Measurements from ENCODE around the gene SIAH2. TPM values are rescaled to one million over a fixed set of nuclear protein-coding genes. Genes with fewer than 3 reads are reported as not detected.

SIAH2 gene
- polyA plus RNA-seq, 3 donors, result 24.6 to 43.5 (median 28.2) TPM

GRCh38 chr3:150771600-150771999, 8.6 kb upstream of the SIAH2 start:
- Histone ChIP-seq H3K4me3 (replicated peaks in 1 of 3; ENCODE audit: low read depth in 2 of 3, low read length in 3 of 3) (no peak overlapping the region), H3K4me1 (ENCODE audit: control insufficient read depth in 1 of 2, insufficient read depth in 2 of 2, low read length in 2 of 2) (no peaks in the 10 kb centered on the region), H4K20me1 (ENCODE audit: insufficient read depth, low read length) (no peaks in the 10 kb centered on the region), H3K36me3 (replicated peaks in 1 of 2; ENCODE audit: control insufficient read depth in 1 of 2, insufficient read depth in 2 of 2, low read length in 2 of 2) (no peaks in the 10 kb centered on the region), H3K27ac (ENCODE audit: low read depth in 1 of 2, low read length in 2 of 2) (no peak overlapping the region), H3K9ac (ENCODE audit: insufficient read depth, low read length, poor library complexity, severe bottlenecking) (no peak overlapping the region), H3K79me2 (ENCODE audit: insufficient read depth, low read length) (no peaks in the 10 kb centered on the region), H3K9me3 (replicated peaks in 1 of 2; ENCODE audit: control insufficient read depth in 1 of 2, insufficient read depth in 1 of 2, low read length in 2 of 2) (no peaks in the 10 kb centered on the region), H2AFZ (ENCODE audit: insufficient read depth, low read depth, low read length, poor library complexity, severe bottlenecking) (no peak overlapping the region), H3K4me2 (replicated peaks; ENCODE audit: extremely low read depth, low read length, poor library complexity, severe bottlenecking) (no peak overlapping the region), H3K27me3 (ENCODE audit: control insufficient read depth in 2 of 2, insufficient read depth in 2 of 2, low read length in 2 of 2) (no peaks in the 10 kb centered on the region)
- no peaks in the 10 kb centered on the region for H3K36me3 Mint-ChIP-seq
- no peaks in the 10 kb centered on the region for H3K4me1 Mint-ChIP-seq
- H3K27me3 Mint-ChIP-seq (ENCODE audit: low read depth in 3 of 3), result peaks cover 2 to 4% (median 3%) of the 10 kb centered on the region in 3 donors
- H3K4me3 Mint-ChIP-seq, result no peak overlapping the region
- intact Hi-C loops (cut with micrococcal nuclease), result loop anchor here in 1 of 2 donors (10.0 kb wide), 1 partner anchor 47 kb away; no protein-coding TSS in a partner anchor
- no peak for DNase-seq
- H3K27ac Mint-ChIP-seq, result no peak overlapping the region
- peaks cover 0 to 2% (median 0%) of the 10 kb centered on the region in 7 donors for H3K9me3 Mint-ChIP-seq
- 94% methylated on average over 2 of the region's 2 CpGs for WGBS (ENCODE audit: insufficient coverage)
- TF ChIP-seq CTCF (IDR thresholded peaks at IDR 0.05), result no peak

GRCh38 chr3:150770681-150771080, 7.7 kb upstream of the SIAH2 start:
- no peaks in the 10 kb centered on the region for H3K9me3 ChIP-seq (replicated peaks in 1 of 2; ENCODE audit: control insufficient read depth in 1 of 2, insufficient read depth in 1 of 2, low read length in 2 of 2)
- Mint-ChIP-seq H3K36me3 (no peaks in the 10 kb centered on the region), H3K27ac (no peak overlapping the region), H3K4me1 (no peaks in the 10 kb centered on the region), H3K9me3 (peaks cover 0 to 2% (median 0%) of the 10 kb centered on the region in 7 donors), H3K27me3 (ENCODE audit: low read depth in 3 of 3) (peaks cover 2 to 4% (median 2%) of the 10 kb centered on the region in 3 donors), H3K4me3 (no peak overlapping the region)
- no peaks in the 10 kb centered on the region for H4K20me1 ChIP-seq (ENCODE audit: insufficient read depth, low read length)
- no peak overlapping the region for H3K4me2 ChIP-seq (replicated peaks; ENCODE audit: extremely low read depth, low read length, poor library complexity, severe bottlenecking)
- H3K27ac ChIP-seq (ENCODE audit: low read depth in 1 of 2, low read length in 2 of 2), result no peak overlapping the region
- no peak overlapping the region for H2AFZ ChIP-seq (ENCODE audit: insufficient read depth, low read depth, low read length, poor library complexity, severe bottlenecking)
- WGBS (ENCODE audit: insufficient coverage), result no CpG with 5 or more reads among the region's 3 CpGs
- H3K36me3 ChIP-seq (replicated peaks in 1 of 2; ENCODE audit: control insufficient read depth in 1 of 2, insufficient read depth in 2 of 2, low read length in 2 of 2), result no peaks in the 10 kb centered on the region
- no peak overlapping the region for H3K9ac ChIP-seq (ENCODE audit: insufficient read depth, low read length, poor library complexity, severe bottlenecking)
- intact Hi-C loops (cut with micrococcal nuclease), result loop anchor here in 1 of 2 donors (10.0 kb wide), 1 partner anchor 46 kb away; no protein-coding TSS in a partner anchor
- no peaks in the 10 kb centered on the region for H3K79me2 ChIP-seq (ENCODE audit: insufficient read depth, low read length)
- TF ChIP-seq CTCF (IDR thresholded peaks at IDR 0.05), result no peak
- no peaks in the 10 kb centered on the region for H3K27me3 ChIP-seq (ENCODE audit: control insufficient read depth in 2 of 2, insufficient read depth in 2 of 2, low read length in 2 of 2)
- no peak for DNase-seq
- no peak overlapping the region for H3K4me3 ChIP-seq (replicated peaks in 1 of 3; ENCODE audit: low read depth in 2 of 3, low read length in 3 of 3)
- no peaks in the 10 kb centered on the region for H3K4me1 ChIP-seq (ENCODE audit: control insufficient read depth in 1 of 2, insufficient read depth in 2 of 2, low read length in 2 of 2)

Measured in CD14-positive monocyte (primary cell).